ENCODE measurements around the gene SETBP1. TPM values are rescaled to one million over a fixed set of nuclear protein-coding genes. Genes with fewer than 3 reads are reported as not detected.
A peak's percentile ranks its signal among the peaks of the same experiment; 100 is the strongest.

Gene SETBP1
- total RNA-seq, 2 donors from 2014 or later, result 77.9 to 79.6 TPM

DNA sequence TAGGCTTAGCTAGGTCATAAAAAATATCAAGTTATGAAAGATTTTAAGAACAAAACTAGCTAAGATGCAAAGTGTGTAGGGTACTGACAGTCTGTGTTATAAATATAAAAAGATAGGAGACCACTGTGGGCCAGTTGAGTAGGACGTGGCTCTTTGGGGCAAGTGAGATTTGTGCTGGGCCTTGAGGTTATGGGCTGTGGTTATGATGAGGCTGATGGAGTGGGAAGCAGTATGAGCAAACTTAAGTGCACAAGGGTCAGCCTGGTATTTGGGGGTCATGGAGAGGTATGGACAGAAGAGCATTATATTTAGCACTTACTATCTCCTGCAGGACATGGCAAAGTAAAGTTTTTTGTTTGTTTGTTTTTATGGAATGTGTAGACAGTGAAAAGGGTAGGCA lies 70.1 kb downstream of the SETBP1 start:
- Mint-ChIP-seq H3K4me1 (ENCODE audit: low read depth in 2 of 2) (peaks cover 48 to 55% of the 10 kb centered on the region in 2 donors), H3K9me3 (no peaks in the 10 kb centered on the region), H3K4me3 (peak overlapping the region; percentile 26), H3K27me3 (no peaks in the 10 kb centered on the region), H3K36me3 (peaks cover 15% of the 10 kb centered on the region), H3K27ac (peak overlapping the region; percentile 4 to 6)
- ATAC-seq (peak in 1 of 2 donors; percentile 45), DNase-seq (ENCODE audit: low spot score) (no peak)

DNA sequence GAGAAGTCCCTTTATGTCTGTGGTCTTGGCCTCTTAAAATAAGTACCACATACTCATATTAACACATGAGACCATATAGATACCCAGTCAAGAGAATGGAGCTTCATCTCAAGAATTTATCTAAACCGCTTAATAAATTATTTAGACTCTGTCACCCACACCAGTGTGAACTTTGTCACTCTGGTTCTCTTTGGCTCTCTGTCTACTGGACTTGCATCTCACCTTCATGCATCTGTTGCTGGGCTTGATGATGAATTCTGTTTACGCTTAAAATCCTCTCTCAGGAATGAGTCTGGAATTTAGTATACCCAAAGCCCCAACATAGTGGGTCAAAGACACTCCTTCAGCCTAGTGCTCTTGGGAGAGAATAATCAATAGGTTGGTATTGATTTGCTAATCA lies 73.9 kb downstream of the SETBP1 start:
- H3K36me3 Mint-ChIP-seq, result peaks cover 10% of the 10 kb centered on the region
- H3K4me1 Mint-ChIP-seq (ENCODE audit: low read depth in 2 of 2), result peaks cover 47 to 52% of the 10 kb centered on the region in 2 donors
- peak overlapping the region in 1 of 2 donors; percentile 33 for H3K27ac Mint-ChIP-seq
- DNase-seq (ENCODE audit: low spot score), result no peak
- no peak for ATAC-seq
- no peak overlapping the region for H3K4me3 Mint-ChIP-seq
- peaks cover 2% of the 10 kb centered on the region for H3K9me3 Mint-ChIP-seq
- no peaks in the 10 kb centered on the region for H3K27me3 Mint-ChIP-seq

DNA sequence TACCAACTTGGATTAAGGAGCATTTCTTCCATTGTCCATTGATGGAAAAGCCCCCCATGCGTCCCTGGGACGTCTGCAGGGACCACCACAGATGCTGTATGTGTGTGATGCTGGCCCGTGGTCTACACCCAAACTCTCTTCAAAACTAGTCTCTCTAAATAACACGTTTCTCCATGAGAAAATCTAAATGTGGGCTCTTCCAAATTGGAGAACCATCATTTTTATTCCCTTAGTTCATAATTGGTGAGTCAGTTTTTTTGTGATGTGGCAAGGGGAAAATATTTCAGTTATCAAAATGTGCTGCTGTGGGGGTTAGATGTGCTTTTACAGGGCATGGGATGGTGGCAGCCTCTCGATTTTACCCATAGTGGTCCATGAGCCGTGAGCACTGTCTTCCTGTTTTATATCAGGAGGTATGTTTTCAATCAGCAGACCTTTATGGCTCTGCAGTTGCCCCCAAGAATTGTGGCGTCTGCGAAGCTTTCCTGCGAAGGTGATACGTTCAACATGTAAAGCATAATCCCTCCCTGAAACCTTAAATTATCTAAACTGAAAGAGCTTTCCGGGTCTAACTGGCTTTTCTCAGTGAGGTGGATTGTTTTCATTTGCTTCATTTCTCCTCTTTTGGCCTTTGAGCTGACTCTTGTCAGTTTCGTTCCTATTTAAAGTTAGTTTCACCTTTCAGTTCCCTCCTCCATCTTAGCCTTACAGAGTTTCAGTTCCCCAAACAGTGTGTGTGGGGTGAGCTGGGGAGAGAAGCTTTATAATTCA lies 78.4 kb downstream of the SETBP1 start:
- Mint-ChIP-seq H3K4me3 (peak overlapping the region; percentile 79), H3K36me3 (peaks cover 24% of the 10 kb centered on the region), H3K9me3 (peaks cover 10% of the 10 kb centered on the region), H3K27me3 (no peaks in the 10 kb centered on the region), H3K4me1 (ENCODE audit: low read depth in 2 of 2) (peaks cover 48% of the 10 kb centered on the region in 2 donors), H3K27ac (peak overlapping the region; percentile 91 to 99)
- DNase-seq (ENCODE audit: low spot score) (no peak), ATAC-seq (peak; percentile 87 to 88)

DNA sequence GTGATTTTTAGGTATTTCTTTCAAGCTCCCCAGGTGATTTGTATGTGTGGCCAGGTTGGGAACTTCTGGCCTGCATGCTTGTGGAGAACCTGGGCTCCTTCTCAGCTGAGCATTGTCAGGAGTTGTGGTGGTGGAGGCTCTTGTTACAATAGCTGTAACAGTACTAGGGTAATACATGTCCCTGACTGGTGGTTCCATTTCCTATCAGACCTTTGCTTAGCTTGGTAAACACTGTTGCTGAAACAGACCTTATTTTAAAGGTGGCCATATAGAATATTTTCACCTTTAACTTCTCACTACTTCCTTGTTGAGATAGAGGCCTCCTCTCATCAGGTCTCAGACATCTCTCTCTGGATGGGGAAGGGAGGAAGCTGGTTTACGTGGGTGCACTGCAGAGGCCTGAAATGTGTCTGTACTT lies 79.2 kb downstream of the SETBP1 start:
- peak overlapping the region; percentile 79 for H3K4me3 Mint-ChIP-seq
- H3K9me3 Mint-ChIP-seq, result peaks cover 14% of the 10 kb centered on the region
- peak; percentile 60 to 63 for ATAC-seq

DNA sequence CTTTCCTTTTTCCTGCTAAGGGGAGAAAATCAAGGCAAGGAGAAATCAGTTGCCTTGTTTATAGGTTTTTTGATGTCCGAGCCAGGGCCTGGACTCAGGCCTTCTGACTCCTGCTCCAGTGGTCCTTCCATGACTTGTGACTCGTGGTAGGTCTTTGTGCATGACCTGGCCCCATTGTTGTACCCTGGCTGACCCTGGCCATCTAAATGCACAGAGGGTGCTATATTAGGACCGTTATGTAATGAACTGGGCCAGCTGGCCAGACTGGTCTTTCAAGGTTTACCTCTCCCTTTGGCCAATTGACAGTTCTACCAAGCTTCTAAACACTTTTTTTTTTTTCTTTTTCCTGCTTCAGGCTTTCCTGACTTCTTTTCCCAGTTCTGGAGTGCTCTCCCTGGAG lies 81.1 kb downstream of the SETBP1 start:
- H3K27me3 Mint-ChIP-seq, result no peaks in the 10 kb centered on the region
- peak overlapping the region; percentile 83 to 91 for H3K27ac Mint-ChIP-seq
- DNase-seq (ENCODE audit: low spot score) (no peak), ATAC-seq (no peak)
- H3K4me3 Mint-ChIP-seq, result peak overlapping the region; percentile 40
- peaks cover 64 to 65% of the 10 kb centered on the region in 2 donors for H3K4me1 Mint-ChIP-seq (ENCODE audit: low read depth in 2 of 2)
- H3K36me3 Mint-ChIP-seq, result peaks cover 37% of the 10 kb centered on the region
- peaks cover 14% of the 10 kb centered on the region for H3K9me3 Mint-ChIP-seq

More for the DNA sequence above, 79.2 kb downstream of the SETBP1 start:
- H3K27ac Mint-ChIP-seq, result peak overlapping the region; percentile 91 to 99
- H3K27me3 Mint-ChIP-seq, result no peaks in the 10 kb centered on the region
- DNase-seq (ENCODE audit: low spot score), result no peak
- peaks cover 49 to 52% of the 10 kb centered on the region in 2 donors for H3K4me1 Mint-ChIP-seq (ENCODE audit: low read depth in 2 of 2)
- peaks cover 30% of the 10 kb centered on the region for H3K36me3 Mint-ChIP-seq

DNA sequence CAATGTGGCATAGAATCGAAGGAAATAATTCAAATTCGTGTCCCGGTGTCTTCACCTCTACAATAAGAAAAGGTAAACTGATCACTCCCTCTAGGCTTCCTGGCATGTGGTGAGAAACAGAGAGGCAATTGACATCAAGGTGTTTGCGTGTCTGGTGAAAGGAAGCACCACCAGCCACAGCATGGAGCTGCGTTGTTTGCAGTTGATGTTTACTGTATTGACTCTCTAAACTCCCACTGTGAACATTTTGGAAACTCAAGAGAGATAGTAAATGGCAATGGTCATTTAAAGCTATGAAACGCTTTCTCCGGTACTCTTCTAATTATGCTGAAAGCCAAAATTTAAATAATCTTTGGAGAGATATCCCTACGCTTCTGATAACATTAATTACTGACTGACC lies 82.6 kb downstream of the SETBP1 start:
- H3K9me3 Mint-ChIP-seq, result peaks cover 14% of the 10 kb centered on the region
- H3K4me1 Mint-ChIP-seq (ENCODE audit: low read depth in 2 of 2), result peaks cover 66% of the 10 kb centered on the region in 2 donors
- ATAC-seq, result no peak
- DNase-seq (ENCODE audit: low spot score), result no peak
- H3K4me3 Mint-ChIP-seq, result no peak overlapping the region
- peak overlapping the region in 1 of 2 donors; percentile 79 for H3K27ac Mint-ChIP-seq
- peaks cover 41% of the 10 kb centered on the region for H3K36me3 Mint-ChIP-seq
- no peaks in the 10 kb centered on the region for H3K27me3 Mint-ChIP-seq

DNA sequence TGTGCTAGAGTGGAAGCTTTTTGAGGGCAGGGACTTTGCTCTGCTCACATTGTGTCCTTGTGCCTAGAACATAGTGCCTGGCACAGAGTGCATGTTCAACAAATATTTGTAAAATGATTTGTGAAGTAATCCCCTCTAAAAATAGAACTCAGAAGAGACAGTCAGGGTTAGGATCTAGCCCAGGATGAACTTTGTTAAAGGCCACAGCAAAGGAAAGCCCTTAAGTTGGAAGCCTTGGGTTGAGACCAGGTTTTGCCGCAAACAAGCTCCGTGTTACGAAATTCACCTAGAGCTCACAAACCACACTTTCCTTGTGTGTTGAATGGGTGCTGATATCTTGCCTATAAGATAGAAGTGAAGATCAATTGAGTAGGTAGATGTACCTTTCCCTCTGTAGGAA lies 84.2 kb downstream of the SETBP1 start:
- Mint-ChIP-seq H3K4me3 (no peak overlapping the region), H3K36me3 (peaks cover 50% of the 10 kb centered on the region), H3K27me3 (no peaks in the 10 kb centered on the region), H3K27ac (peak overlapping the region in 1 of 2 donors; percentile 79), H3K9me3 (peaks cover 12% of the 10 kb centered on the region), H3K4me1 (ENCODE audit: low read depth in 2 of 2) (peaks cover 60 to 64% of the 10 kb centered on the region in 2 donors)
- ATAC-seq, result no peak
- no peak for DNase-seq (ENCODE audit: low spot score)

DNA sequence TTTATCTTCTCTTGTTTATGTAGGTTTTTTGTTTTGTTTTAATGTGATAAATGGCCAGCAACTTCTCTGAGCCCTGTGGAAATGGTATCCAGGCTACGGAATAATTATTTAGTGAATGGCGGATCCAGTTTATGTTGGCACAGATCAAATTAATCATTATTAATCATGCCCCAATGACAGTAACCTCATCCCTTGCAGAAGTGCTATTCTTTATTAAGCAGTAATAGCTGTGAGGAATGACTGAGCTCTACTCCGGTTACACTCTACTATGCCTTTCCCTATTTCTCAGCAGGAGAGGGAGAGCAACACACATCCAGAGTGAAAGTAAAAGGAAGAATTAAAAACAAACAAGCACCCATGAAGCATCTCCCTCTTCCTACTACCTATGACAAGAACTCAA lies 84.8 kb downstream of the SETBP1 start:
- peak overlapping the region in 1 of 2 donors; percentile 79 for H3K27ac Mint-ChIP-seq
- DNase-seq (ENCODE audit: low spot score) (no peak), ATAC-seq (no peak)
- peaks cover 52% of the 10 kb centered on the region for H3K36me3 Mint-ChIP-seq
- H3K9me3 Mint-ChIP-seq, result peaks cover 12% of the 10 kb centered on the region
- H3K4me1 Mint-ChIP-seq (ENCODE audit: low read depth in 2 of 2), result peaks cover 57 to 59% of the 10 kb centered on the region in 2 donors
- H3K4me3 Mint-ChIP-seq, result no peak overlapping the region
- no peaks in the 10 kb centered on the region for H3K27me3 Mint-ChIP-seq

DNA sequence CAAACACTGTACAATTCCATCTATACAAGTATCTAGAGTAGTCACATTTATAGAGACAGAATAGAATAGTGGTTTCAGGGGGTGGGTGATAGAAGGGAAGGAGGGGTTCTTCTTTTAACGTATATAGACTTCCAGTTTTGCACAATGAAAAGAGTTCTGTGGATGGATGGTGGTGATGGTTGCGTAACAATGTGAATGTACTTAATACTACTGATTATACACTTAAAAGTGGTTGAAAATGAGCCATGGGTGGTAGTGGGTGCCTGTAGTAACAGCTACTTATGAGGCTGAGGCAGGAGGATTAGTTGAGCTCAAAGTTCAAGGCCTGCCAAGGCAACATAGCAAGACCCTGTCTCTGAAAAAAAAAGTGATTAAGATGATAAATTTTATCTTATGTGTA lies 85.8 kb downstream of the SETBP1 start:
- ATAC-seq, result no peak
- Mint-ChIP-seq H3K27me3 (no peaks in the 10 kb centered on the region), H3K27ac (peak overlapping the region; percentile 14 to 79), H3K36me3 (peaks cover 52% of the 10 kb centered on the region), H3K9me3 (peaks cover 12% of the 10 kb centered on the region), H3K4me3 (peak overlapping the region; percentile 36), H3K4me1 (ENCODE audit: low read depth in 2 of 2) (peaks cover 58 to 59% of the 10 kb centered on the region in 2 donors)
- DNase-seq (ENCODE audit: low spot score), result no peak

DNA sequence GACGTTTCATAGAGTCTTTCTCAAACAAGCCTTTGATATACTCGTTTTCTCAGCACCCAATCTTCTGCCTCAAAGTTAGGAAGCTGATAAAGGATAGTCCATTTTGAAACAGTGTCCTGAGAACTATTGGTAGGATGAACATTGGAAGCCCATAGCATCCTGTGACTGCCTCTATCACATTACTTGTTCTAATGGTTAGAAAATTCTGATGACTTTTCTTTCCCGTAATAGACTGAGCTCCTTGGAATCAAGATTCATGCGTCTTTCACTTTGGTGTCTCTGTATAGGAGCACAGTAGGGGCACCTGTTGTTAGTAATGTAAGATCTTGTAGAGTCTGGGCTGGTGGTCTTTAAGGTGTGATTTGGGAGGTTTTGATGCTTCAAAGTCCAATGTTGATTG lies 87.1 kb downstream of the SETBP1 start:
- ATAC-seq (no peak), DNase-seq (ENCODE audit: low spot score) (no peak)
- peaks cover 42% of the 10 kb centered on the region for H3K36me3 Mint-ChIP-seq
- H3K4me3 Mint-ChIP-seq, result no peak overlapping the region
- peaks cover 48 to 52% of the 10 kb centered on the region in 2 donors for H3K4me1 Mint-ChIP-seq (ENCODE audit: low read depth in 2 of 2)
- H3K27me3 Mint-ChIP-seq, result no peaks in the 10 kb centered on the region
- H3K9me3 Mint-ChIP-seq, result peaks cover 8% of the 10 kb centered on the region
- peak overlapping the region in 1 of 2 donors; percentile 15 for H3K27ac Mint-ChIP-seq

DNA sequence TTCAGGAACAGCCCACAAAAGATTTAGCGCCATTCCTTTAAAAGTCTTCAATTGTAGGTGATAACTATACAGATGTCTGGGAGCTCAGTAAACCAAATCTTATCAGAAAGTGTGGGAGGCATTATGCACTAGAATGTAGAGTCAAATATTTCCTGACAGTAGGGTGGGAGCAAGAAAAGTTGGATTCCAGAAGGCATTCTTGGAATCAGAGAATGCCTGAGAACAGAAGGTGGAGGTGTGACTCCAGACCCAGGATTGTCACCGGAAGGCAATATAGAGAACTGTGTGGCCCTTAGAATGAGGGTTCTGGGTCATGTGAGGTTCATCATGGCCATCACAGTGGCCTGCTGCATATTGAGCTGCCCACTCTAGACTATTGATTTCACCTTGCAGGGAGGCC lies 90.0 kb downstream of the SETBP1 start:
- Mint-ChIP-seq H3K4me3 (no peak overlapping the region), H3K27me3 (no peaks in the 10 kb centered on the region), H3K27ac (peak overlapping the region in 1 of 2 donors; percentile 30), H3K9me3 (no peaks in the 10 kb centered on the region), H3K4me1 (ENCODE audit: low read depth in 2 of 2) (peaks cover 54% of the 10 kb centered on the region in 2 donors), H3K36me3 (peaks cover 19% of the 10 kb centered on the region)
- DNase-seq (ENCODE audit: low spot score), result no peak
- no peak for ATAC-seq

DNA sequence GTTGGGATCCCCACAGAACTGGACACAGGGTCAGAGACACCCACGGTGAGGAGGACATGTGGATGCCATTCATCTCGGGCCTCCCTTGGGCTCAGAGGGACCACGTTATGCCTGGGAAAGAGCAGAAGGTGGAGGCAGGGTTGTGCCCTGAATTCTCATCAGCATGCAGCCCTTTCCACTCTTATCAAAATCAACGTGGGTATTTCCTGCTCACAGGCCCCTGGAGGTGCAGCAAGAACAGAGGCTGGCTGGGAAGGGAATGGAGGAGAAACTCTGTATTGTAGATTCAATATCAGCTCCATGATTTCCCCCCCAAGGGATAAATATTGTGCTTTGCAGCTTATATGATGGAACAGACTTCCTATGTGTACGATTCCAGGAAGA lies 90.9 kb downstream of the SETBP1 start:
- DNase-seq (ENCODE audit: low spot score) (no peak), ATAC-seq (no peak)
- Mint-ChIP-seq H3K4me3 (no peak overlapping the region), H3K9me3 (no peaks in the 10 kb centered on the region), H3K4me1 (ENCODE audit: low read depth in 2 of 2) (peaks cover 47 to 51% of the 10 kb centered on the region in 2 donors), H3K27ac (peak overlapping the region in 1 of 2 donors; percentile 33), H3K36me3 (peaks cover 19% of the 10 kb centered on the region), H3K27me3 (no peaks in the 10 kb centered on the region)

DNA sequence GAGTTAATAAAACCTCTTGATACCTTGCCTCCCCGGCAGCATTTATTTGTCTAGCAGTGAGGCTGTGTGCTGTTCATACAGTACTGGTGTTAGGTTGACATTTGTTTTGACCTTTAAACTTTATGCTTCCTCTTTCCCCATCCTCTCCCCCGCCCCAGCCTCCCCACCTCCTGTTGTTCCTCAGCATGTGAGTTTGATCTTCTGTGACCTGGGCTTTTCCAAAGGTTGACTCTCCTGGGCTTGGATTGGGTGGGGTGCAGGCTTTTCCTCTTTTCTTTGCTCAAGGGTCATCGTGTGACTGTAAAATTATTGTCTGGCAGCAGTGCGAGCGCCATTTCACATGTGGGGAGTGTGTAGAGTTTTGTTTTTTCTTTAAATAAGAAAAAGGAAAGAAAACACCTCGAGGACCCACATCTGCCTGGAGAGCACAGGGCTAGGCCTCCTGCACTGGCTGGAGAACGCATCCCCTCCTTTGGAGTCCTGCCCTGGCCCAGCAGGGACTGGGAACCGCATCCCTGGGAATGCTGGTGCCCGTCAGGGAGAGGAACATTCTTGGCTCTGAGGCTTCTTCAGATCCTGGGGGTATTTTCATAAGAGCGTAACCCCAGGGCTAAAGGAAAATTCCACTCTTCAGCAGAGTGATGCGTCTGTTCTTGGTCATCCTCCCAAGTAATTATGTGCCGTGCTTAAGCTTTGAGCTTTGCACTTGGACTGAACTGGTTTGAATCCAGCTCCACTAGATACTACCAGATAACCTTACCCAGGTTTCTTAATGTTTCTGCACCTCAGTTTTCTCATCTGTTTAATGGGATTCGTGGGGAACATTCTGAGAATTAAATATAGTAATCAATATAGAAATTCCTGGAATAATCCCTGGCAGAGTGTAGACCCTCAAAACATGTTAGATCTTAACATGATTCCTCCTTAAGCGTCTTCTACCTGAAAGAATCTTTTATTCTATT lies 91.5 kb downstream of the SETBP1 start:
- no peak for ATAC-seq
- H3K4me1 Mint-ChIP-seq (ENCODE audit: low read depth in 2 of 2), result peaks cover 42 to 48% of the 10 kb centered on the region in 2 donors
- H3K36me3 Mint-ChIP-seq, result peaks cover 19% of the 10 kb centered on the region
- no peaks in the 10 kb centered on the region for H3K9me3 Mint-ChIP-seq
- no peak for DNase-seq (ENCODE audit: low spot score)
- peak overlapping the region in 1 of 2 donors; percentile 58 for H3K27ac Mint-ChIP-seq
- H3K27me3 Mint-ChIP-seq, result no peaks in the 10 kb centered on the region
- H3K4me3 Mint-ChIP-seq, result no peak overlapping the region

Measured in natural killer cell treated with Interleukin-12 subunit alpha and Interleukin-12 subunit beta and Interleukin-15 and Interleukin-18, amount 100 ng/mL, for 72 hours (primary cell).